Adrenal gland (tissue), 5 donors: ENCODE data around the gene CRHBP.

Source experiments
- POLR2A ChIP-seq, 2 donors: fragments of 450-650 bp; IDR thresholded peaks; one replicate each; pipeline ENCODE4 v1.6.1; 2017; ENCODE audit warnings: antibody characterized with exemption in 2 of 2, mild to moderate bottlenecking in 2 of 2, moderate library complexity in 1 of 2
- TF ChIP-seq, protein P1 (sequence below), 6 experiments: fragments of 450-650 bp in 4 of 6; fragments of 200-600 bp in 2 of 6; sonication (generic) in 1 of 6; IDR thresholded peaks; 1 replicate in 5 of 6; 2 replicates in 1 of 6; pipeline versions ENCODE4 v1.5.1 to v1.8.0; 2016 to 2021; ENCODE audit warnings: antibody characterized with exemption in 6 of 6, mild to moderate bottlenecking in 2 of 6, moderate library complexity in 1 of 6
- donor health status: DM: no; HTN: no; CAD: no.

GRCh38 chr5:76964060-76964459, 11.2 kb downstream of the CRHBP start:
- no peak for TF ChIP-seq POLR2A (IDR thresholded peaks at IDR 0.05)
- TF ChIP-seq, protein P1, sequence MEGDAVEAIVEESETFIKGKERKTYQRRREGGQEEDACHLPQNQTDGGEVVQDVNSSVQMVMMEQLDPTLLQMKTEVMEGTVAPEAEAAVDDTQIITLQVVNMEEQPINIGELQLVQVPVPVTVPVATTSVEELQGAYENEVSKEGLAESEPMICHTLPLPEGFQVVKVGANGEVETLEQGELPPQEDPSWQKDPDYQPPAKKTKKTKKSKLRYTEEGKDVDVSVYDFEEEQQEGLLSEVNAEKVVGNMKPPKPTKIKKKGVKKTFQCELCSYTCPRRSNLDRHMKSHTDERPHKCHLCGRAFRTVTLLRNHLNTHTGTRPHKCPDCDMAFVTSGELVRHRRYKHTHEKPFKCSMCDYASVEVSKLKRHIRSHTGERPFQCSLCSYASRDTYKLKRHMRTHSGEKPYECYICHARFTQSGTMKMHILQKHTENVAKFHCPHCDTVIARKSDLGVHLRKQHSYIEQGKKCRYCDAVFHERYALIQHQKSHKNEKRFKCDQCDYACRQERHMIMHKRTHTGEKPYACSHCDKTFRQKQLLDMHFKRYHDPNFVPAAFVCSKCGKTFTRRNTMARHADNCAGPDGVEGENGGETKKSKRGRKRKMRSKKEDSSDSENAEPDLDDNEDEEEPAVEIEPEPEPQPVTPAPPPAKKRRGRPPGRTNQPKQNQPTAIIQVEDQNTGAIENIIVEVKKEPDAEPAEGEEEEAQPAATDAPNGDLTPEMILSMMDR (IDR thresholded peaks at IDR 0.05), result no peak
